ENCODE results near the gene LMCD1.

DNA sequence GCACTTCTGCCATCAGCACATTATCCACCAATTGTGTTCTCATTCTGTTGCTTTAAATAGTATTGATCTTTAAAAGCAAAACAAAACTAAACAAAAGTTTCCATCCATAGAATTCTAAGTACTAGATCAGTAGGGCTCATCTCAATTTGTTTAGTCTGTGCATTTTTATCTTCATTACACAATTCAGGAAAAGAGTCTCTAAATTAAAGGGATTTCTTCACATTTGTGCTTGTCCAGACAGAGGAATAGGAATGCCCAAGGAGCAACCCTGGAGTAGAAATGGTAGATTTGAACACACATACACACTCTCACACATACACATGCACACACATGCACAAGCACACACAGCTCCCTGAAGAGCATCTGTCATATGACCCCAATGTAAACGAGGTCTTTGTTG is 21.4 kb downstream of the LMCD1 start:
- TF ChIP-seq, protein P1, sequence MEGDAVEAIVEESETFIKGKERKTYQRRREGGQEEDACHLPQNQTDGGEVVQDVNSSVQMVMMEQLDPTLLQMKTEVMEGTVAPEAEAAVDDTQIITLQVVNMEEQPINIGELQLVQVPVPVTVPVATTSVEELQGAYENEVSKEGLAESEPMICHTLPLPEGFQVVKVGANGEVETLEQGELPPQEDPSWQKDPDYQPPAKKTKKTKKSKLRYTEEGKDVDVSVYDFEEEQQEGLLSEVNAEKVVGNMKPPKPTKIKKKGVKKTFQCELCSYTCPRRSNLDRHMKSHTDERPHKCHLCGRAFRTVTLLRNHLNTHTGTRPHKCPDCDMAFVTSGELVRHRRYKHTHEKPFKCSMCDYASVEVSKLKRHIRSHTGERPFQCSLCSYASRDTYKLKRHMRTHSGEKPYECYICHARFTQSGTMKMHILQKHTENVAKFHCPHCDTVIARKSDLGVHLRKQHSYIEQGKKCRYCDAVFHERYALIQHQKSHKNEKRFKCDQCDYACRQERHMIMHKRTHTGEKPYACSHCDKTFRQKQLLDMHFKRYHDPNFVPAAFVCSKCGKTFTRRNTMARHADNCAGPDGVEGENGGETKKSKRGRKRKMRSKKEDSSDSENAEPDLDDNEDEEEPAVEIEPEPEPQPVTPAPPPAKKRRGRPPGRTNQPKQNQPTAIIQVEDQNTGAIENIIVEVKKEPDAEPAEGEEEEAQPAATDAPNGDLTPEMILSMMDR (conservative IDR thresholded peaks at IDR 0.05; ENCODE audit: low read length) = no peak
- no peak for TF ChIP-seq EZH2phosphoT487 (IDR thresholded peaks at IDR 0.05; ENCODE audit: borderline replicate concordance, low read depth, low read length)
